GM19043 (cell line): ENCODE data around the gene CNPPD1.

ENCODE experiments used
- ATAC-seq: cut with Tn5 transposase; IDR thresholded peaks from one replicate; pipeline ENCODE4 v1.9.1; 2021; ENCODE audit warnings: low read depth; ENCODE audit not compliant: unreplicated experiment

Gene CNPPD1

DNA sequence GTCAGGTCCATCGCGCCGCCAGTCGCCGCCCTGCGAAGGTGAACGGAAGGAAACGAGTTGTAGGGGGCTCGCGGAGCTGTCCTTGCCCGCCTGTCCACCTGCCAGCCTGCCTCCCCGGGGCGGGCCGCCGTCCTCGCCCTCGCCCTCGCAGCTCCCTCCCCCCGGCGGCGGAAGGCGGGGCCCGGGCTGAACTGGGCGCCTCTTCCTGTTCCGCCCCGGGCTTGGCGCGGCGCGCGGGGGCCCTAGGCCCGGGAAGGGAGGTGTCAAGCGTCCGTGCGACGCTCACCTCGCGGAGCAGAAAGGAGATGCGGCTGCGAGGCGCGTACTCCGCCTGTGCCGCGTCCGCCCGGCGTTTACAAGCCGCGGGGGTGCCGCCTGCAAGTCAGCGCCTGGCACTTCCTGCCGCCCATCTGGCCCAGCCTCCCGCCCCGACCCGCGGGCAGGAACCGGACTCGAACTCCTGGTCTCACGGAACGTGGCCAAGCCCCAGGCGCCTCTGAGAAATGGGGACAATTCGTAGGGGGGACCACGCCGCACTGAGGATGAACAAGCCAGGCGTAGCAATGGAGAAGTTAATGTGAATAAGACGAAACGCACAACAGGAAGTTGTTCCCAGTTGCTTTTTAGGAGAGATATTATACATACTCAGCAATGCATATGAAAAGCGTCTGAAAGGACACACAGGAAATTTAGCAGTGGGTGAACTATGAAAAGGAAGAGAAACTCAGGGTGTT, at the start of gene CNPPD1:
Gene CNPPD1 (minus strand): TSS at position 108 of the 734 bp plus-strand sequence. CDS start 97 bp downstream, at position 11.
- ATAC-seq: peak; percentile 68

DNA sequence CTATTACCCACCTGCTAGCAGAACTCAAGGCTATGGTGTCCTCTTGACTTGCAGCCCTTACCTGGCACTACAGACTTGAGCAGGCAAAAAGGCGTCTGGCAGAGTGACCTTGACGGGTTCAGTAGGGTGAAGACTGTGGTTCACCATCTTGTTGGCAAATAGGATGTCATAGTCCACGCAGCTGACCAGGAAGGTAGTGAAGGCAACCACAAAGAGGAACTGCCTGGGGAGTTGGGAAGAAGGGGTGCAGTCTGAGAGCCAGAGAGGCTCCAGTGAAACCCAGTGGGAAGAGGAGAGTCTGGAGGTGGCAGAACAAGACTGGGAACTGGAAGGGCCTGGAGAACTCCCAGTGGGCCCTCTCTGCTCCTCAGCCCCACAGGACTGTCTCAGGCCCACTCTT, 48.6 kb upstream of the CNPPD1 start:
- no peak for ATAC-seq

DNA sequence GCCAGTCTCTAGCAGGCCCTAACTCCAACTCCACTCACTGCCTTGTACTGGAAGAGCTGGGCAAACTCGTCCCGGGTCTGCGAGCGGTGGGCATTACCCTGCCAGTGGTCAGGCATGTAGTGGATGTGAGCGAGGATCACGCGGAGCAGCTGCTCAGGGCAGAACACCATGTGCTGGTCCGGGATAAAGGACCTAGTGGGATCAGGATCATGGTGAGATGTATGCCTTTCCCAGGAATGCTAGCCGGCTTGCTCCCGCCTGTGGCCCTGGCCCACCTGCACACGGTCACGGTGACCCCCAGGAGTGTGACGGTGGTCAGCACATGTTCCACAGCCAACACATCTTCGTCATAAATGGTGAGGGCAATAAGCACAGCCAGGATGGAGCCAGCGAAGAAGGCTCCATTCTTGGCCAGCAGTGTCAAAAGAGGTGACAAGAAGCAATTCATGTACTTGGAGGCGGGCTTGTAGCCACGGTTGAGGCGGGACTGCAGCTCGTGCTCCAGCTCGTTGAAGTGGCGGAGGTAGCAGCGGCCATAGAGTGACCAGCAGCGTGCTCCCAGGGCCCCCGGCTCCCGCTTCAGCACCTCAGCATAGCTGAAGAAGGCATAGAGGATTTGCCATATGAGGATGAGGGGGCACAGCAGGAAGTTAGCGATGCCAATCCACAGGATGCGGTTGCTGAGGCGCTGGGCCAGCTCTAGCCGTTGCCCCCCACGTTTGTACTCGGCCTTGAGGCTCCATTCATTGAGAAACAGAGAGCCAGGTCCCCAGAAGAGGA, 47.3 kb upstream of the CNPPD1 start:
- ATAC-seq: no peak

DNA sequence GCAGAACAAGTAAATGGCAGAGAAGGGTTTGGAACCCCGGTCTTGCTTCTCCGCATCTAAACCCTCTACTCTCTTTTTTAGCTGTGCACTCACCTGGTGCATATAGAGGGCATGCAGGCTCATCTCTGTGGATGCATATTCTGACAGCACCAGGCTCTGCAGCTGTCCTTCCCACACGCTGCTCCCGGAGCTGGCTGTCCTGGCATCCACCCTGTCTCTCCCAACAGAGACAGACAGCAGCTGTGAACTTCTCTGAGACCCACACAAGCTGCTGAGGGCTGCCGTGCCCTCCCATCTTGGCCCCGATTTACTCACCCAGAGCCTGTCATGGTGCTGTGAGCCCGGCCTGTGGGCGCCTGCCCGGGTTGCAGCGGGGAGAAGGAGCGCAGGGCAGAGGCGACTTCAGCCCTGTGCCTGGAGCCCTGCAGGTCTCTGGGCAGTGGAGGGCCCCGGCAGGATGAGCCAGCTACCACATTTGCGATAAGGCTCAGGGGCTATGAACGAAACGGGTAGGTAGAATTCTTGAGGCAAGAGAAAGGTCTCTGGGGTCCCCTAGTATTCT, 45.3 kb upstream of the CNPPD1 start:
- no peak for ATAC-seq

DNA sequence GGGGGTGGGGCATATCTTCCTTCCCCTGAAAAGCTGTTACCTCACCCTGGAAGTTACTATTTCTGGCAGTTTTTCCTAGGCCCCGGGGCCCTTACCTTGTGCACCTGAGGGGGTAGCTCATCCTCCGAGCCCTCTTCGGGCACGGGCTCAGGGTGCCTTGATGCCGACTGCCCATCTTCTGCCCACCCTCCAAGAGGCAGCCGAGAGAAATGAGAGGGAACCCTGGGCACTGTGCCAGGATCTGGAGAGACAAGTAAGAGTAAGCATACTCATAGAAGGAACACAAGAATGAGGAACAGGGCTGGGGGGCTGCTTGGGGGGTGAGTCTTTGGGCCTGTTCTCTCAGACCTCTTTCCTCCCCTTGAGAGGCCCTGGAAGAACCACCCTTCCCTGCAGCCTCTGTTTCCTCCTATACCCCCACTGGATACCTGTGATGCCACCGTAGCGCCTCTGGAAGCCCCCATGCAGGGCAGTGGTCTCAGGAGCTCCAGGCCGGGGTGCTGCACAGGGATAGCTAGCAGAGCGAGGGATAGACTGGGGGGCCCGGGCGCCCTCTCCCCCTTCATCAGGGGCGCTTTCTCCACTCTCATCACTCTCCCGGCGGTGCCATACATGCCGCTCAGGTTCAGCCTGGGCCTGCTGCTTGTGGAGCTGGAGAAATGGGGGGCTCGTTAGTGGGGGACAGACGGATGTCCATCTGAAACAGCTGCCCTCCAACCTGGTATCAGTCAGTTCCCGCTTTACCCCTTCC, 44.1 kb upstream of the CNPPD1 start:
- no peak for ATAC-seq

DNA sequence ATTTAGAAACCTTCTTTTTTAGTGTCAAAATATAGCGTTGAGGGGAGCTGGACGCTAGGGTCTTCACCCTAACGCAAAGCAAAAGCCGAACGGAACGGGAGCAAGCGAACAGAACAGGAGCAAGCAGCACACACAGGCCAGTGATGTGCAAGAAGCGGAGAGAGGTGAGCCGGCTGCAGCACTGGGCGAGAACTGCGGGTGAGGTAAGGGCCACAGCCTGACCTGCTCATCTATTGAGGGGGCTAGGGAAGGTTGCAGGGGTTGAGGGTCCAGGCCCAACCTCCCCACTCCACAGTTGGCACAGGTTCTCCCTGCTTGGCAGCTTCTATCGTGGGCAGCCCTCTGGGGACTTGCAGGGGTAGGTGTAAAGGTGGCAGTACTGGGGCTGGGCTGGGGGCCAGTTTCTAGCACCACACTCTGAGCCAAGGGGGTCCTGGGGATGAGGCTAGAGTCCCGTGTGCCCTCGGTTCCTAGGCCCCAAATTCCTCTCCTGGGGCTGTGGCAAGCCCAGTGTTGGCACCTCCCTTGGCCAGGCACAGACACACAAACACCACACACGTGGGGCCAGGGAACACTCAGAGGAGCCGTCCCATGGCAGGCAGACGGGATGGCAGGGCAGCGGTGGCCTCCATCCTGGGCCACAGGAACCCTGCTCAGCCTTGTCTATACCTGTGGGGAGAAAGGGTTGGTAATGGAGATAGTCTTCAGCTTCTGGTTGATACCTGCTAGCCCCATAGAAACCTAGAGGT, 43.2 kb upstream of the CNPPD1 start:
- ATAC-seq: no peak

DNA sequence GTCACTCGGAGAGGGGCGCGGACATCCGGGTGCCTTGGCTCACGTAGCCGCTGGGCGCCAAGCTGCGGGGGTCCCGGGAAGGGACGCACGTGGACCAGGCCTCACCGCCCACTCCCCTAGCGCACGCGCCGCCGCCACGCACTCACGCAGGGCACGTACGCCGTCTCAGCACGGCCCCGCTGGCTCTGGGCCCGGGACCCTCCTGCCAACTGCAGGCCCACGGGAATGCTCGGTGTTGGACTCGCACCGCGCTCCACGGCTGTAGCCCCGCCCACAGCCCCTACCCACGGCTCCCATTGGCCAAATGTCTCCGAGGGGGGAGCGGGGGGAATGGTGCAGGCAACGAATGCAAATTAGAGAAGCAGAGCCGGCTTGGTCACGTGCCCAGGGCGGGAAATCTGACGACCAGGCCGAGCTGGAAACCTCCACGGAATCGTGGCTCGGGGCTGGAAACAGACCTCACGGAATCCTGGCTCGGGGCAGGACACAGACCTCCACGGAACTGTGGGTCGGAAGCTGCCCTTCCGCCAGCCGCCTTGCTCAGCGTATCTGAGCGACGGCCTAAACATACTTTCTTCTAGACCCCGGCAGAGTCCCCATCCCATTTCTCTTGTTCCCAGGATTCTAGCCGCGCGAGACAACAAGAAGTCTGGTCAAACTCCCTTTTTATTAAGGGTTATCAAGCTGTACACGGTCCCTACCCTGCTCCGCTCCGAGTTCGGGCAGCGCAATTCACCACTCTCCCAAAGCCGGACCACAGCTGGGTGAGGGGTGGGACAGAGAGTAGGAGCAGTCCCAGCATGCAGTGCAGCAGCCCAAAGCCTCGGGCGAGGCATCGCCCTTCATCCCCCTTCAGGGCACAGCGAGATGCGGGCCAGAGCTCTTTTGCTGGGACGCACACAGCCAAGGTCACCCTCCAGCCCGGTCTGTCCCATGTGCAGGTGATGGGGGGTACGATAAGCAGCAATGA, 42.3 kb upstream of the CNPPD1 start, which contains the start of gene ABCB6:
Gene ABCB6 (minus strand): TSS at position 227 of the 970 bp plus-strand sequence. CDS start 285 bp downstream, outside the sequence.
- peak; percentile 76 for ATAC-seq

DNA sequence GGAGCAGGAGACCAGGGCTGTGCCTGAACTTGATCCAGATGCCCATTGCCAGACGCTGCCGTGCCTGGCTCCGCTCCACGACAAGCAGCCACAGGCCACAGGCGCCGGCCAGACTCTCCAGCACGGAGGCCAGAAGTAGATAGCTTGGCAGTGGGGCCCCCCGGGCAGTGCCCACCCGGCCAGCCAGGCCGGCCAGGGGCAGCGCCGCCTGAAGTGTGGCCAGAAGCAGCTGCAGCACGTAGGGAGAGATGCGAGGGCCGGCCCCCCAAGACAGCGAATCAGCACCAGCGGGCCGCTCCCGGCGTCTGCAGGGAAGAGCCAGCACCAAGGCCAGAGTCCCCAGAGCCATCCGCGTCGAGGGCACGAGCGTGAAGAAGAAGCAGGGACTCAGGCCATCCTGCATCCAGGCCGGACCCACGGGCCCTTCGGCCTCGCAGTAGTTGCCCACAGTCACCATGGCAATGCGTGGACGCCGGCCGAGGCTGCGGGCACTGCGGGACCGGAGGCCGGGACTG, 41.5 kb upstream of the CNPPD1 start:
- ATAC-seq: peak; percentile 17

DNA sequence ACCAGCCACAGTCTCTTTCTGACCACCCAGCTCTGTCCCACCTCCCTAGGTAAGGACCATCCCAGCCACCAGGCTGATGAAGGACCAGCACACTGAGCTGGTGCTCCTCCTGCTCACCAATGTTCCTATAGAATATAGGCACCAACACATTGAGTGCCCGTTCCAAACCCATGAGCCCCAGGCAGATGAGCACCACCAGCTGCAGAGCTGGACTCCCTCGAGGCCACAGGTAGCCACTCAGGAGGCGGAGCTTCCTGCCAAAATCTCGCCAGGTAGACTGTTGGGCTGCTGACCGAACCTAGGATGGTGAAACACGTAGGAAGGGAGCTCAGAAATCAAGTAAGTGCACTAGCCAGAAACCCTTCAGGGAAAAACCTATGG, 39.8 kb upstream of the CNPPD1 start:
- no peak for ATAC-seq

DNA sequence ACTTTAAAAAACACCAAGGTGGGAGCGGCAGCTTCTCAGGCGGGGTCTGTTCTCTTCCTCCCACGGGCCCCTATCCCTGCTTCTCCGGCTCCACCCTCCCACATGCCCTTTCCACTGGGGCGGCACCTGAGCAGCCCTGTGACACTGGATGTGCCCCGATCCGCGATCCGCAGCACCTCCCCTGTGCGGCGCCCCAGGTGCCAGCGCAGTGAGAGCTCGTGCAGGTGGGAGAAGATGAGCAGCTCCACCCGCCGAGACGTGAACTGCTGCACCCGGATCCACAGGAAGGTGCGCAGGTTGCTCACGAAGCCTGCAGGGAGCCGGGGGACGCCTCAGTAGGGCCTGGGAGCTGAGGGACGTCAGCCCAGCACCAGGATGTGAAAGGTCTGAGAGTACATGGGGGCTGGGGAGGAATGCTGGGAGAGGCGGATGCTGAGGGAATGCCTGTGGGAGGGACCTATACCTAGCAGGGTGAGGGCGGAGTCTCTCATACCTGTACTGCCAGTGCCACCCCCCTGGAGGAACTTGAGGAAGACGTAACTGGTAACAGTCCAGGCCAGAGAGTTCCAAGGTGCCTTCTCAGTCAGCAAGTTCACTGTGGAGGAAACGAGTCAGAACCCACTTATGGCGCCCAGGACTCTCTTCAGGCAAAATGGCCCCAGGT, 39.3 kb upstream of the CNPPD1 start:
- ATAC-seq: no peak

DNA sequence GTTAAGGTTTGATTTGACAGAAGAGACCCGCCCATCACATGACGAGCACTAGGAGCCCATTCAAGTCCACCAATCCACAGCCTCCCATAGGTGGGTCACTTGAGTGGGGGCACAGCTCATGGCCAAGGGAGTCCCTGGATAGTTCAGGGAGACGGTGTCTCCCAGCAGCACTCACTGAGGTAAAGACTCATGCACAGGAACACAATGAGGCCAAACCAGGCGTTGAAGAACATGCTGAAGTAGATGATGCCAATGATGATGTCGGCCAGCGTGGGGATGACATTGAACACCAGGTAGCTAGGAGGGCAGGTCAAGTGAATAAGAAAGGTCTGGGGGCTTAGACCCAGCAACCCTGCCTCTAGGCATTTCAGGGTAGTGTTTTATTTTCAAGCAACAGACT, 38.1 kb upstream of the CNPPD1 start:
- ATAC-seq: no peak

DNA sequence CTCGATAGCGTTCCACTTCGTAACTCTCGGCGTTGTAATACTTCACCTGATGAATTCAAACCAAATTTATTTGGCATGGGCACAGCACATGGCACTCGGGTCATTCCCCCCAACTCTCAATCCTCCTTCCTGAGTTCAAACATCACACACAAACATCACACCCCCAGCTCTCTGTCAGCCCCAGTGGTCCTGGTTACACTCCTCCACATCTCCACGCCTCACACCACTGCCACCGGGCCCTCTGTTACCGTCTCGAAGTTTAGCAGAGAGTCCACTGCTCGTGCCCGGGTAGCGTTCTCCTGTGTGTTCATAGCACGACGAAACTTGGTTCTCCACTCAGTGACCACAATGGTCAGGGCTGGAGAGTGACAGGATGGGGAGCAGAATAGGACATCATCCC, 37.4 kb upstream of the CNPPD1 start:
- ATAC-seq: no peak

DNA sequence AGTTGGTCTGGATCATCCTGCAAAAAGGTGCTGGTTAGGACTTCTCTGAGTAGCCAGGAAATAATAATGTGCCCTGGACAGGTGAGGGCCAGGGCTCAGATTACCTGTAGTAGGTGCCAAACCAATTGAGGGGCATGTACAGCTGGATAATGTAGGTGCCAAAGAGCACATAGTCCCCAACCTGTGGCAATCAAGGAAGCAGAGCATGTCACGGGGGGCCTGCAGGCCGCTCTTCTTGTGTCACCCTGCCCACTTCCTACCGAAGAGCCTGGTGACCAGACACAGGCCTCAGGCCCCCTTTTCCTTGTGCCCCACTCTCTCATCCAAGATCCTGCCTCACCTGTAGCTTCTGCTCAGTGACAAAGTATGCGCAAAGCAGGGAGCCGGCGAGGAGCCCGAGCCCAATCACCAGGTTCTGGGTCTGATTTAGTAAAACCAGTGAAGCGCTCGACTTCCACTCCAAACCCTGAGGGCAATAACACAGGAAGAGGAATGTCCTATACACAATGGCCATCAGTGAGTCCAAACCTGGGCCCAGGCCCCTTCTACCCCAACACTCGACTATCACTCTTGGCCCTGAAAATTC, 36.9 kb upstream of the CNPPD1 start:
- no peak for ATAC-seq

DNA sequence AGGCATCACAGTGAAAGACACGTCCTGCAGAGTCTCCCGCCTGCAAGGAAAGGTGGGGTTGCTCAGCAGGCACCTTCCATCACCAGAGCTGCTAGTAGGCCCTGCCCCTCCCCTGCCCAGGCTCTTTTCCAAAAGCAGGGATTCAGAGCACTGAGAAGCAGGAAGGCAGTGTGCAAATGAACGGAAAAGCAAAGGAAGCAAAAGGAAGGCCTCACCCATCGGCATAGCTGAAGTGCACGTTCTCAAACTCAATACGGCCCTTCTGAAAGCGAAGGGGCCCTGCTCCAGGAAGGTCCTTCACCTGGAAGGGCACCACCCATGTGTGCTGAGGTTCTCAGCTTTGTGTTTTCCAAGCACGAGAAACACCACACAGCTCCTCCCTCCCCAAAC, 36.3 kb upstream of the CNPPD1 start:
- no peak for ATAC-seq

DNA sequence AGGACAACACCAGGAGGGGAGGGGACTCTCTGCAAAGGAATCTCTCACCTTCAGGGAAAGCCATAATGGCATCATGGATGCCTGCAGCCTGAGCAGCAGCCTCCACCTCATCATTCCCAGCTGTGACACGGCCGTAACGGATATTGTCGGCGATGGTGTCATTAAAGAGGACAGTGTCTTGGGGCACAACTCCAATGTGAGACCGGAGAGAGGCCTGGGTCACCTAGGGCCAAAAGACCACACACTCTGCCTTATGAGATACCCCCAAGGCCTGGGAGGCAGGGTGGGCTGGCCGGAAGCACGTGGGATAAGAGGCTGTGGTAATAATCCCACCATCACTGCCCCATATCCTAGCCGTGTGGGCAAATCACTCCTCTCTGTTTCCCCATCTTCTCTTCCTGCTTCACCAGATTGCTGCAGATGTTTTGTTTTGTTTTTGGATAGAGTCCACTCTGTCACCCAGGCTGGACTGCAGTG, 34.2 kb upstream of the CNPPD1 start:
- ATAC-seq: no peak

DNA sequence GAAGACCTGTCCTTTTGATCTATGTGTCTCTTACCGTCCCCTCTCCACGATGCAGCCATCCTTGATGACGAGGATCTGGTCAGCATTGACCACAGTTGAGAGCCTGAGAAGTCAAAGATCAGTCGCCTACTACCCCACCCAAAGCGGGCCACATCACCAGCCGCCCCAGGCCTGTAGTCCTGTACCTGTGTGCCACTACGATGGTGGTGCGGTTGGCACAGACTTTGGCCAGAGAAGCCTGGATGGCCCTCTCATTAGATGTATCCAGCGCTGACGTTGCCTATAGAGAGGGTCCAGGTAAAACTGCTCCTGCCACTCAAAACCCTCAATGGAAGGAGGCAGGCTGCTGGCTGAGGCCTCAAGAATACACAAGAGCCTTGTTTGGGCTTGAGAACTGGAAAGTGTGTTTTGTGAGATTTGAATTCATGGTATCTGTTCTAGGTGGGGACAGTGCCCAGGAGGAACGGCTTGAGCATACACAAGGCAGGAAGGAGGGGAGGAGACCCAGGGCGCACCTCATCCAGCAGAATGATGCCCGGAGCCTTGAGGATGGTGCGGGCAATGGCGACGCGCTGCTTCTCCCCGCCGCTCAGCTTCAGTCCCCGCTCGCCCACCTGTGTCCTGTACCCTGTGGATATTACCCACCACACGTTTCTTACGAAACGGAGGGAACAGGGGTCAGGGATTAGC, 33.6 kb upstream of the CNPPD1 start:
- ATAC-seq: no peak
